ENCODE data around the gene ZNF280B.
"Not testable (repeated sequence)": the region's sequence is repeated elsewhere in the genome, so short reads cannot be mapped to it uniquely, and the experiment has no call there.

ZNF280B gene

GRCh38 chr22:22534604-22535415 lies 26.3 kb upstream of the ZNF280B start:
- no peak for DNase-seq

GRCh38 chr22:22533863-22534262 lies 25.3 kb upstream of the ZNF280B start:
- DNase-seq: no peak

GRCh38 chr22:22533417-22533816 lies 24.9 kb upstream of the ZNF280B start:
- DNase-seq: no peak

- DNase-seq: not testable (repeated sequence)
Measured at GRCh38 chr22:22532547-22533071, 24.1 kb upstream of the ZNF280B start.

GRCh38 chr22:22531770-22532546 lies 23.4 kb upstream of the ZNF280B start:
- DNase-seq: no peak

GRCh38 chr22:22528780-22529179 lies 20.2 kb upstream of the ZNF280B start:
- DNase-seq: no peak

- no peak for DNase-seq
Measured at GRCh38 chr22:22527312-22527711, 18.8 kb upstream of the ZNF280B start.

- DNase-seq: no peak
Measured at GRCh38 chr22:22526125-22526912, 17.8 kb upstream of the ZNF280B start.

GRCh38 chr22:22523494-22523893 lies 15.0 kb upstream of the ZNF280B start:
- no peak for DNase-seq

GRCh38 chr22:22521631-22522030 lies 13.1 kb upstream of the ZNF280B start:
- DNase-seq: no peak

- no peak for DNase-seq
Measured at GRCh38 chr22:22520667-22521602, 12.4 kb upstream of the ZNF280B start.

- no peak for DNase-seq
Measured at GRCh38 chr22:22520020-22520656, 11.6 kb upstream of the ZNF280B start, which contains the start of gene ZNF280A. TSS of gene ZNF280A (minus strand) at chr22:22520270. CDS start at chr22:22515630, 4,640 bp downstream.

GRCh38 chr22:22519591-22519990 lies 11.0 kb upstream of the ZNF280B start:
- DNase-seq: no peak

GRCh38 chr22:22516992-22517391 lies 8.4 kb upstream of the ZNF280B start:
- DNase-seq: no peak

GRCh38 chr22:22515890-22516289 lies 7.3 kb upstream of the ZNF280B start:
- no peak for DNase-seq

- not testable (repeated sequence) for DNase-seq
Measured at GRCh38 chr22:22514431-22514830, 5.9 kb upstream of the ZNF280B start.

- no peak for DNase-seq
Measured at GRCh38 chr22:22513619-22514018, 5.1 kb upstream of the ZNF280B start.

- no peak for DNase-seq
Measured at GRCh38 chr22:22512951-22513350, 4.4 kb upstream of the ZNF280B start.

- not testable (repeated sequence) for DNase-seq
Measured at GRCh38 chr22:22510833-22511232, 2.3 kb upstream of the ZNF280B start.

- DNase-seq: not testable (repeated sequence)
Measured at GRCh38 chr22:22509912-22510311, 1.4 kb upstream of the ZNF280B start.

- no peak for DNase-seq
Measured at GRCh38 chr22:22507743-22508273, 734 bp downstream of the ZNF280B start.

Data from stimulated activated CD4-positive, alpha-beta T cell treated with anti-CD3 and anti-CD28 coated beads, Interleukin-4, amount 100 ng/mL, for 1 hour (primary cell).